GM19438 (cell line): Measurements from ENCODE around the gene OR1S1.
"Not testable (repeated sequence)": the region's sequence is repeated elsewhere in the genome, so short reads cannot be mapped to it uniquely, and the experiment has no call there.

ENCODE experiments used
- ATAC-seq: cut with Tn5 transposase; IDR thresholded peaks from one replicate; pipeline ENCODE4 v1.9.1; 2021; ENCODE audit warnings: low read depth; ENCODE audit not compliant: unreplicated experiment

The OR1S1 gene

GRCh38 chr11:58212420-58212819, at the start of gene OR1S1:
Gene OR1S1, plus strand, starts transcription at chr11:58212720.
- not testable (repeated sequence) for ATAC-seq

GRCh38 chr11:58164389-58164788, 48.1 kb upstream of the OR1S1 start:
- no peak for ATAC-seq

GRCh38 chr11:58164990-58165389, 47.5 kb upstream of the OR1S1 start:
- no peak for ATAC-seq

GRCh38 chr11:58165504-58166106, 46.9 kb upstream of the OR1S1 start:
- ATAC-seq, result no peak

GRCh38 chr11:58177409-58178054, 35.0 kb upstream of the OR1S1 start:
- ATAC-seq, result no peak

GRCh38 chr11:58178444-58178843, 34.1 kb upstream of the OR1S1 start:
- ATAC-seq, result no peak

GRCh38 chr11:58179648-58180047, 32.9 kb upstream of the OR1S1 start:
- ATAC-seq, result no peak

GRCh38 chr11:58186938-58187337, 25.6 kb upstream of the OR1S1 start:
- ATAC-seq, result no peak

- no peak for ATAC-seq
These were observed 23.8 kb upstream of the OR1S1 start, which contains the start of gene OR9Q2 for GRCh38 chr11:58188770-58189169. Gene OR9Q2, plus strand, starts transcription at chr11:58189070. Its CDS starts 1,421 bp downstream, at chr11:58190491.

GRCh38 chr11:58192229-58192628, 20.3 kb upstream of the OR1S1 start:
- no peak for ATAC-seq

GRCh38 chr11:58193391-58193790, 19.1 kb upstream of the OR1S1 start:
- ATAC-seq, result no peak

- no peak for ATAC-seq
These were observed 16.6 kb upstream of the OR1S1 start for GRCh38 chr11:58195939-58196338.

GRCh38 chr11:58199271-58199670, 13.2 kb upstream of the OR1S1 start:
- no peak for ATAC-seq

- no peak for ATAC-seq
These were observed 8.5 kb upstream of the OR1S1 start, which contains the start of gene OR1S2 for GRCh38 chr11:58204042-58204441. Gene OR1S2, minus strand, starts transcription at chr11:58204142. Its CDS starts 0 bp downstream, at chr11:58204142.

GRCh38 chr11:58216476-58216875, 4.0 kb downstream of the OR1S1 start:
- no peak for ATAC-seq

GRCh38 chr11:58222721-58223120, 10.2 kb downstream of the OR1S1 start:
- ATAC-seq, result no peak

GRCh38 chr11:58227956-58228615, 15.6 kb downstream of the OR1S1 start:
- ATAC-seq, result no peak

- ATAC-seq, result no peak
These were observed 31.4 kb downstream of the OR1S1 start for GRCh38 chr11:58243954-58244353.

GRCh38 chr11:58254936-58255335, 42.4 kb downstream of the OR1S1 start:
- ATAC-seq, result no peak

GRCh38 chr11:58259983-58260382, 47.5 kb downstream of the OR1S1 start:
- ATAC-seq, result no peak
